GM19035 (cell line): ENCODE measurements around the gene IFT122.
A peak's percentile ranks its signal among the peaks of the same experiment; 100 is the strongest.

ENCODE experiments used
- ATAC-seq: cut with Tn5 transposase; IDR thresholded peaks from one replicate; pipeline ENCODE4 v1.9.1; 2021; ENCODE audit not compliant: unreplicated experiment

IFT122 gene

DNA sequence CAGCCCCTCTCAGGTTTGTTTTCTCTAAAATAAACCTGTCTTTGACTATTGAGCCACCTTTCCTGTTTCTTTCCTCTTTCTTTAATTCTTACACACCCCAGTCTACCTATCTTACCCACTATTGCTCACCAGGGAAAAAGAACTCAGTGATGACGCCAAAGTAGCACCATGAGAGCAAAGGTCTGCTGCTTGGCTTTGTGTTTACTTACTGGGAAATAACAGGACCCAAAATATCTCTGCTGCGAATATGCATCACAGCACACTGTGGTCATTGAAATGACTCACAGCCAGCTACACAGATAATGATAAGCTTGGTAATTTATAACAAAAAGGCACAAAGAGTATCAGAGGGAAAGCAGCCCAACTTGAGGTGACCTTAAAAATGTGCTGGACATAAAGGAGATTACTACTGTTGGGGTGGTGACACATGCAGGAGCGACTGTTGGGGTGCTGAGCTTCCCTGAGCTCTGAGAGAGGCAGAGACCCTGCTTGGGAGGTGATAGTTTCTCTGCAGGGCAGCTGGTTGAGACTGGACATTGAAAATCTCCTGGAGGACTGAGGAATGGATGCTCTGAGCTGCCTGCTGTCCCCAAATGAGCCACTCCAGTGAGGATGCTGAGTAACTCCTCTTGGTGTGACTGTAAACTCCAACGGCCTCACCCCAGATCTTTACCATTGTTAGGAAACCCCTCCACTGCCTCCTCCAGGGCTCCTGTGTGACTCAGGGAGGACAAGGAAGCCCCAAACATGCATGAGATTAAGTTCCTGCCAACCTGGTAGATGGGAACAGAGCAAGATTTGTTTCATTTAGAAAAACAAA is 26.1 kb upstream of the IFT122 start:
- ATAC-seq, result peak; percentile 78

DNA sequence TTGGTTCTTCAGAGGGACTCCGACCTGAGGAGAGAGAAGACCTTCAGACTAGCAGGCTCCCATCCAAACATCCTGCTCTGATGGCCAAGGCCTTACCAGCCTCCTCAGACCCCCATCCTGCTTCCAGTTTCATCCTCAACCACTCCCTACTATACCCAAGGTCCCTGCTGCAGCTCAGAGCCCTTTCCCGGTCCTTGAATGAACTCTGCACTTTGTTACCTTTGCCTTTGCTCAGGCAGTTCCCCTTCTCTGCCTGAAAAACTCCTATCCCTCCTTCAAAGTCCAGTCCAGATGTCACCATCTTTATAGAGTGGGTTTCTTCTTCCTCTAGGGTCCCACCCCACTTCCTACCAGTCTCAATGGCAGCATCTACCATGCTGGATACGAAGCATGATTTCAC is 24.6 kb upstream of the IFT122 start:
- ATAC-seq, result no peak

DNA sequence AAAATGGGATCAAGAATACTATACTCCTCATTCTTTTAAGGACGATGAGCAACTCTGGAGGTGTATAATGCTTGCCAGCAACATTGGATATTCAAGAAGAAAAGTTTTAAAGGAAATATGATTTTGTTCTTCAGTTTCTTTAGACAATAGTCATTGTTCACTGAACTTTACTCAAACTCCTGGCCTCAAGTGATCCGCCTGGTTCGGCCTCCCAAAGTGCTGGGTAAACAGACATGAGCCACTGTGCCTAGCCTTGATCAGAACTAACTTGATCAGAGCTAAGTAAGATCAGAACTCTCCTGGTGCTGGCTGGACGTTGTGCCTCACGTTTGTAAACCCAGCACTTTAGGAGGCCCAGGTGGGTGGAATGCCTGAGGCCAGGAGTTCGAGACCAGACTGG is 24.2 kb upstream of the IFT122 start:
- no peak for ATAC-seq

DNA sequence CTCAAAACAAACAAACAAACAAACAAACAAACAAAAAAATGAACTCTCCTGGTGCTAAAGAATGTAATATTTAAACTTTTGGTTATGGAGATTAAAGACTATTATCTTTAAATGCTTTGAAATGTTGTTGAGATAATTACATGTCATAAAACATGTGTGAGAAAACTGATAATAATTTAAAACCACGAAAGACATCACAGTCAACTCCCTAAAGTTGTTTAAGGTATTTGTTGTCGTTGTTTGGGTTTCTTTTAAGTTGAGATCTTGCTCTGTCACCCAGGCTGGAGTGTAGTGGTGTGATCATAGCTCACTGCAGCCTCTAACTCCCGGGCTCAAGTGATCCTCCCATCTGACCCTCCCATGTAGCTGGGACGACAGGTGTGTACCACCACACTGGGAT is 23.6 kb upstream of the IFT122 start:
- no peak for ATAC-seq

DNA sequence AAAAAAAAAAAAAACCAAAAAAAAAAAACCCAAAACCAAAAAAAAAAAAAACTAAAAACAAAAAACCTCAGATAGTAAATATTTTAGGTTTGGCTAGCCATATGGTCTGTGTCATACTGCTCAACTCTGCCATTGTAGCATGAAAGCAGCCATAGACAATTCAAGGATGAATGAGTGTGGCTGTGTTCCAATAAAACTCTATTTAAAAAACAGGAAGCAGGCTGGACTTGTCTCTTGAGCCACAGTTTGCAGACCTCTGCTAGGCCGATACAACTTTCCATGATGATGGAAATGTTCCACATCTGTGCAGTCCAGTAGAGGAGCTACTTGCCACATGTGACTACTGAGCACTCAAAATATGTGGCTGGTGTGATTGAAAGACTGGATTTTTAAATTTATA is 22.7 kb upstream of the IFT122 start:
- no peak for ATAC-seq

DNA sequence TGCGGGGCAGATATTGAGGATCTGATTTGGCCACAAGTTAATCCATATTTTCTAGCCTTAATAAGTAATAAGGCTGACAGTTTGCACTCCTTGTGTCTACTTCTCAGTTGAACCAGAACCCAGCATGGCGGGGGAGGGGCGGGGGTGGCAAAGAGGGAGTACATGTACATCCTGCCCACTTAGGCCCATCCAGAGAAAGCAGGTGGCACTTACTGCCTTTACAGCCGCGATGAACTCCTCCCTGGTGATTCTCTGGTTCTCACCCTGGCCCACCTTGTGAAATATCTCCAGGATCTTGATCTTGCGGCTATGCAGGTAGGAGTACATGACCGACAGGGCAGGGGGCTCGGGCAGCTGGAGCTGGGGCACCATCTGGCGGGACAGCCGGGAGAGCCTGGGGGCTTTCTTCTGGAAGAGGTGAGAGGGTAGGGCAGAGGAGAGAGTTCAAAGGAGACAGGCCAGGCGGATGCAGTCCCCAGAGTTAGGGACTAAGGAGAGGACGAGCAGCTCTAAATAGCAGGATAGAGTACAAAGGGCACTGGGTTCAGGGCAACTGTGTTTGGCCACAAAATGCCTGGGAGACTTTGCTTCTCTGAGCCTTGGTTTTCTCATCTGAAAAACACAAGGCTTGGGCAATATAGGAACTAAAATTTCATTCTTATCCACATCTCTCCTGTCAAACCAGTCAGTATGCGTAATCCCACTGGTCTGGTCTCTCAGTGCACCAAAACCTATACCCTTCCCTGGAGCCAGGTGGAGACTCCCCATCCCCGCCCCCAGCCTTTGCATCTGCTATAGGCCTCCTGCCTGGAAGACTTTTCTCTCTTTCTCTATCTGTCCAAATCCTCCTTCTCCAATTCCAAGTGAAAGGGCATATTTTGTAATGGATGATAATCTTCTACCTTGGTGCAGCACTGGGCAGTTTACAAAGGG is 21.7 kb upstream of the IFT122 start:
- no peak for ATAC-seq

DNA sequence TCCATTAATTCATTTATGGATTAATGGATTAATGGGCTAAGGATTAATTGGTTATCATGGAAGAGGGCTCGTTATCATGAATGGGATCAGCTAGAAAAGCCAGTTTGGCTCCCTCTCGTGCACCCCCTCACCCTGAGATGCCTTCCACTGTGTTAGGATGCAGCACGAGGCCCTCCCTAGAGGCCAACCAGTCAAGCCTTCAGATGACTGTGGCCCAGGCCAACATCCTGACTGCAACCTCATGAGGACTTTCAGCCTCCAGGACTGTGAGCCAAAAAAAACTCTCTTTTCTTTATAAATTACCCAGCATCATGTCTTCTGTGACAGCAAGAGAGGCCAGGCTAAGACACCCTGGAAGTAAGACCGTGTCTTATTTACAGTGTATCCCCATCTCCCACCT is 20.5 kb upstream of the IFT122 start:
- ATAC-seq, result no peak

DNA sequence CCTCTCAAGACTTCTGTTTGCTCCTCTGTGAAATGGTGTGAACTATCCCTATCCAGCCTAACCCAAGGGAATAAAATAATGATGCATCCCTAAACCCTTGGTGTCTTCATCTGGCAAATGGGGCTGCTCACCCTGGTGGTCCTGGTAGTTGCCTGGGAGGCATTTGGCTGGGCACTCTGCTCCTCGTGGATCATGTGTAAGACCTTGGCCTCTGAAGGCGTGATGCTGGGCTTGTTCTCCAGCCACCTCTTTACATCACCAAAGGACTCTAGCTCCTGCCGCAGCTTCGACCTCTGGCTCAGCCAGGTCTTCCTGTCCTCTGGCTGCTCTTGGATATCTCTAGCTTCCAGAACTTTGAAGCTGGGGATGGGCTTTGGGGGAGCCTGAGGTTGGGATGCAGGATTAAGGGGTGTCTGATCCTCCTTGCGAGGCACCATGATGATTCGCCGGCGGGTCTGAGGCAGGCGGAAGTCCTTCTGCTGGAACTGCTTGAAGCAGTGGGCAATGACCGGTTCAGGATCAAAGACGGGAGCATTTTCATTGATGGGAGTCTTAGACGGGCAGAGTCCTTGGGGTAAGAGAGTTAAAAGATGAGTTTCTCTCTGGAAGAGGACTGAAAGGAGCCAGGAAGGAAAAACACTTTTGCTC is 18.7 kb upstream of the IFT122 start:
- ATAC-seq, result no peak

DNA sequence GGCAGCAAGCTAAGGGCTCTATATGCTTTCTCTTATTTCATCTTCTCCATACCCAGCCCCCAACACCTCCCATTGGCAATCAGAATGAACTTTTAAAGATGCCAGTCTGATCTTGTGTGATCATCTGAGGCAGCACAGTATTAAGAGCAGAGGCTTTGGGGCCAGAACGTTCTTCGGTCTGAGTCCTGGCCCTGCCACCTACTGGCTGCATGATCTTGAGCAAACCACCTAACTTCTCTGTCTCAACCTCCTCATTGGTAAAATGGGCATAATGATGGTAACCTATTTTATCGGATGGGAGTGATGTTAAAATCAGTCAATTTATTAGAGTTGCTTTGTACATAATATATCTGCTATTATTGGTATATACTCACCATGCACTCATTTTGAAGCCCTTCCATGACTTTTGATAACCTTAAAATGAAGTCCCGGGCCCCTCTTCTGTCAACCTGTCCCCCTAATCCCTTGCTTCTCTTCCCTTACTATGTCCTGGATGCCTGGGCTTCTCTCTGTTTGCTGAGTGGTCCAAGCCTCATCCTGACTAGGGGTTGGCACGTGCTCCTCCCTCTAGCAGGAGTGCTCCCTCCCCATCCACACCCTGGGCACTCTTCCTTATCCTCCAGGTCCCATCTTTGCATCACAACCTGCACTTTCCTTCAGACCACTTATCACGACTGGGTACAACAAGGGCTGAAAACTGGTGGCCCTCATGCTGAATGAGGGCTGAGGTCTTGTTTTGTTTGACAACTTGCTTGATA is 17.9 kb upstream of the IFT122 start:
- no peak for ATAC-seq

DNA sequence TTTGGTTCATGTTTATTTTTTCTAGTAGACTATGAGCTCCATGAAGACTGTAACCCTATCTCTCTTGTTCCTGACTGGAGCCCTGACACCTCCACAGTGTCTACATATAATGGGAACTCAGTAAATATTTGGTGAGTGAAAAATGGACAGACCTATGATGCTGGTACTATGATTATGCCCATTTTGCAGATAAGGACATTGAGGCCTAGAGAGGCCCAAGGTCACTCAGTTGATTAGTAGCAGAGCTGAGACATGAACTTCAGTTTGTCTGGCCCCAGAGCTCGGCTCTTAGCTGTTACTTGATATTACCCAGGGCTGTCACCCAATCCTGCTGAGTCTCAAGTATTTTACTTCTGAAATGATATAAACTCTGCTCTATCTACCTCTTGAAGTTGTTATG is 17.1 kb upstream of the IFT122 start:
- no peak for ATAC-seq

DNA sequence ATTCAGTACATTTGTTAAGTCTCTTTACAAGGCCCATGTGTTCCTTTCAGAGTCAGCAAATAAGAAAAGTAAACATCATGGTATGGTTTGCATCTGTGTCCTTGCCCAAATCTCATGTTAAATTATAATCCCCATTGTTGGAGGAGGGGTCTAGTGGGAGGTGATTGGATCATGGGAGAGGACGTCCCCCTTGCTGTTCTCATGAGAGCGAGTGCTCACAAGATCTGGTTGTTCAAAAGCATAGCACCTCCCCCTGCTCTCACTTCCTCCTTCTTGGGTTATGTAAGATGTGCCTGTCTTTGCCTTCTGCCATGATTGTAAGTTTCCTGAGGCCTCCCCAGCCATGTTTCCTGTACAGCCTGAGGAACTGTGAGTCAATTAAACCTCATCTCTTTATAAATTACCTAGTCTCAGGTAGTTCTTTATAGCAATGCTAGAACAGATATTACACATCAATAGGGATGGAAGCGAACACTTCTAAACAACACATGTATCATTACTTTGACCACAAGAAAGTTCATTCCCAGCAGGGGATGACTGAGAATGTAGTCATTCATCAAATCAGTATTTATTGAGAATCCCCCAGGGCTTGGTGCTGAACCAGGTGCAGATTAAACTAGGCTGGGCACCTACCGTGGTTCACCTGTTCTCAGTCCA is 15.7 kb upstream of the IFT122 start:
- peak; percentile 66 for ATAC-seq

DNA sequence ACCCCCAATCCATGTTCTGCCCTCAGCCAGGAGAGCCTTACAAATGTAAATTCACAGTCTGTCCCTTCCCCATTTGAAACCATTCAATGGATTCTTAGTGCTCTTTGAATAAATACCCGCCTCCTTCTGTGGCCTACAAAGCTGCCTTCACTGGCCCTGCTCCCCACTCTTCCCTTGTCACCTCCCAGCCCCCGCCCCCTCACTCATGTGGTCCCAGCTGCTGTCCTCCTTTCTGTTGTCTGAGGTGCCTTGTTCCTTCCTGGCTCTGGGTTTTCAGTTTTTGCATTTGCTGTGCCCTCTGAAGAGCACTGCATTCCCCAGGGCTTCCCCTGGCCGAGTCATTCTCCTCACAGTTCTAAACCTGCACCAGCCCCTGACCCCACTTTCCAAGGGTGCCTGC is 14.8 kb upstream of the IFT122 start:
- ATAC-seq, result no peak

DNA sequence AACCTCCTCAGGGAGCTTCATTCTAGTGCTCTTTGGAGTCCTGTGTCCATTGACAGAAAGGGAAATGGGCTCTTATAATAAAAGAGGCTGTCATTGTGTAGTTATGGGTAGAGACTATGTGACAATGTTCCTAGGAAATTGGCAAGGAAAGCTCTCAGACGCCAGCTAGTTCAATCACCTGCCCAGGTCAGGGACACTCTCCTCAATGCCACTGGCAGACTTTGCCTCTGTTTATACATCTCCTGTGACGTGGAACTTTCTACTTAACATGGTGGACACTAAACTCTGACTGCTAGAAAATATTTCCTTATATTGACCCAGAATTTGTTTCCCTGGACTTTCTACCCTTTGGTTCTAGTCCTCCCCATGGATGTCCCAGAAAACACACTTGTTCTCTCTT is 14.4 kb upstream of the IFT122 start:
- no peak for ATAC-seq

DNA sequence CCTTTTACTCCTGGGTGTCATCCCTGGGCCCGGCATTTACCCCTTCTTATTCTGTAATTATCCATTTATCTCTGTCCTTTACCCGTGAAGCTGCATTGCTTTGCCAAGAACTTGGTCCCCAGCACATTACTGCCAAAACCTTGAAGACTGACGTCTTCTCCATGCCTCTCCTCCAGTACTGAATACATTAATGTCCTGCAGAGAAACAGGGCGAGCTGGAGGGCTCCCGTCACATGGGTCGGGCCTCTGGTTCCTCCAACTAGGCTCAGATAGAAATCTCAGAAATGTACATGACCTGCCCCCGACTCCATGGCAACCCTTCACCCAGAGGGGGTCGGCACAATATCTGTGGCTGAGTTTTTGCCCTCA is 12.0 kb upstream of the IFT122 start:
- ATAC-seq, result no peak

DNA sequence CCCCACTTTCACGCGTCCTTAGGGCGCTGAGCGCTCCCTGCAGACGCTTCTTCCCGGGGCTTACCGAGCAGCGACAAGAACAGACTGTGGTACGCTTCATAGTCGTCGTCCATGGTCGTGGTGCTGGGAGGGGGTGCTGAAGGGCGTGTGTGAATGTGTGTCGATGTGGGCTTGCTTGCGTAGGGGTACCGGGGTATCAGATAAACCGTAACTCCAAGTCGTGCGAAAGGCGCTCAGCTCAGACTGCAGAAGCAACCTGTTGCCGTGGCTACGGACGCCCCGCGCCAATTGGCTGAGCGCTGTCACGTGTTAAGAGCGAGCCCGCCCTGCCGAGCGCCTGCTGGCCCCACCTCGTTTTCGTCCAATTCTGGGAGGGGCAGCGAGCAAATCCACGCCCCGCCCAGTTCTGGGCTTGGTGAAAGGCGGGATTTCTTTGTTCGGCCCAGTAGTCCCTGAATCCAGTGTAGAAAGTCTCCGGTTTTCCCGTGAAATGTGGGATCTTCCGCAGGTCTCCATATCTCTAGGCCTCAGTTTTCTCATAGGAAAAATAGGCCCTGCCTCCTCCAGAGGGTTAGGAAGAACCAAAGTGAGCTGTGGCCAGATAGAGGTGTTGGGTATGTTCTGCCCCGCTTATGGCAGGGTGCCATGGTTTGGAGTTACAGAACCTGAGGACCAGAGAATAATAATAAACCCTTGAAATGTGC is 11.5 kb upstream of the IFT122 start, which contains the start of gene EFCAB12:
Gene EFCAB12, minus strand, starts transcription at position 261 of the 704 bp plus-strand sequence. Its CDS starts 148 bp downstream, at position 113.
- ATAC-seq, result peak; percentile 79

DNA sequence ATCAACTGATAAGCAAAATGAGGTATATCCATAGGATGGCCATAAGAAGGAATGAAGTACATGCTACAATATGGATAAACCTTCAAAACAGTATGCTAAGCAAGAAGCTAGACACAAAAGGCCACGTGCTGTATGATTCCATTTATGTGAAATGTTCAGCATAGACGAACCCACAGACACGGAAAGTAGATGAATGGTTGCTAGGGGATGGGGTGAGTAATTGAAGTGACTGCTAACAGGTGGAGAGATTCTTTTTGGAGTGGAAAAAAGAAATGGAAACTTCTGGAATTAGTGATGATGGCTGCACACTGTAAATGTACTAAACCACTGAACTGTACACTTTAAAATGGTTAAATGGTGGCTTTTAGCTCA is 11.0 kb upstream of the IFT122 start:
- no peak for ATAC-seq

DNA sequence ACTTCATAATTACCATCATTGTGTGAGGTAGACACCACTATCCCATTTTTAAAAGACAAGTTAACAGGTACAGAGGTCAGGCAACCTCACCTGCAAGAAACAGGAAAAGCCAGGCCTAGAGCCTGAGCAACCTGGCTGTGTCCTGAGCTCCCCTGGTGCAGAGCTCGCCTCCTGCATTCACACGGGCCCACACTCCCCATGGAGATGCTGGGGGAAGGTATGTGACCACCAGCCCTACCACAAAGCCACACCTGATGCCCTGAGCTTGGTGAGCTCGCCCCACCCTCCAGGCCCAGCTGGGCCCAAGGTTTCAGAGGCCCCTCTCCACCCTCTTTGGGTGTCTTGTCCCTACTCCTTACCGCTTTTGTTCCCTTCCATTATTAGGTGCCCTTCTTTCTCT is 10.4 kb upstream of the IFT122 start:
- no peak for ATAC-seq

DNA sequence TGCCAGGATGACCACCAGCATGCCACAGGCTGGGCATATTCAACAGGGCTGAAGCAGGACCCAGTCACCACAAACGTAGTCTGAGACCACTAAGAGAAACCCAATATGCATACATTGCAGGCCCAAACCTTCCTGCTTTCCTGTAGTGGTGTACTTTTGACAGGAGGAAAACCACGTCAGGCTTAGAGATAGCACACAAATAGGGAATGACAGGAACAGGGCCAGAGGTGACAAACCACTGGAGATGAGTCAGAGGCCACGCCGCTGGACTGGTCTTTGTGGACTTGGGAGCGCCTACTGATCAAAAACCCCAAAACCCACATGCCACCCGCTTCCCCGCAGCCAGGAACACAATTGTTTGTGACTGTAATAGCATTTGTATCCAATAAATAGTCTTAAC is 8.0 kb upstream of the IFT122 start:
- ATAC-seq, result no peak

DNA sequence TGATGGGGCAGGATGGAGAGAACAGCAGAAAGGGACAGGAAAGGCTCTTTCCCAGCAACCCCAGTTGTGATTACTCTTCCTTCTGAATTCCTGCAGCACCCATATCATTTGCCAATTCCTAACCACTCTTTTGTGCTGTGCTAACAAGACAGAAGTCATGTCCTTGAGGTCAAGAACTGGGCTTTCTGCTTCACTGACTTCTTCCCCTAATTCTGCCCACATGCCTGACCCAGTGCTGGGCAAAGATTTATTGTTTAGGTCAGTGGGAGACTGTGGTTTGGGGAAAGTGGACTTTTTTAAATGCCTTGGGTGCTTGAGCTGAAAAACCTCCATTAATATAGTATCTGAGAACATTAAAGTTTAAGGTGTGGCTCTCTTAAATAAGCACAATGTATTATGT is 7.4 kb upstream of the IFT122 start:
- no peak for ATAC-seq

DNA sequence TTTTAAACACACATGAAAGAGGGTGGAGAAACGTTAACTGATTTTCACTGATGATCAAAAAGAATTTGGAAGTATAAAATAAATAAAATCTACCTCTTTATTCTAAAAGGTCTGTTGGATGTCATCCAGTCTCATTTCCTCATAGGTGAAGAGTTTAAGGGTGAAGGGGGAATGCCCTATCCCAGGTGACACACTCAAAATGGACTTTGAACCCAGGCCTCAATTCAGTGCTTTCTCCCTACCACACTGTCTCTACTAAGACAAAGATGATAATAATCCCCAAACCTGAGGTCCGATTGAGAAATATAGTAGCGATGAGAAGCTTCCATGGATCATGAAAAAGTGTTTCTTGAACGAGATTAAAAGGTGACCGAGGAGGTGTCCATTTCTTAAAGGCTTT is 6.5 kb upstream of the IFT122 start:
- no peak for ATAC-seq
